Measurements from ENCODE around the gene MORN5. TPM values are rescaled to one million over a fixed set of nuclear protein-coding genes. Genes with fewer than 3 reads are reported as not detected.

Gene MORN5
- total RNA-seq, 2 donors from 2014 or later, result not detected

DNA sequence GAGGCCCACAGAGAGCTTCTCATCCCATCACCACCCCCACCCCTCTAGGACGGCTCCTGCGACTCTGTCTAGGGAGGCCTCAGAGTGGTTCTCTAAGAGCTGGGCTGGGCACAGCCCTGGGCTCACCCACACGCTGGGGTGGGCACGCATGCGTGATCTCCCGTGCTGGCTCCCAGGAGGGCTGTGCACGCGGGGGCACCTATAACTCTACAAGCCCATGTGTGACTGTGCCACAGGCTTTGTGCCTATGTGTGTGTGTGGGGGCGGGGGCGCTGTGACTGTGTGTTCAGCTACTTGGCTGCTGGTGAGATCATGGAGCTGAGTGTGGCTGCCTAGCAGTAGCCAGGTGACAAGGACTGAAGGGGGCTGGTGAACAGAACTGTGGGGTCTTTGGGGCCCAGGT, 32.3 kb upstream of the MORN5 start:
- no peak overlapping the region for H3K27ac ChIP-seq

DNA sequence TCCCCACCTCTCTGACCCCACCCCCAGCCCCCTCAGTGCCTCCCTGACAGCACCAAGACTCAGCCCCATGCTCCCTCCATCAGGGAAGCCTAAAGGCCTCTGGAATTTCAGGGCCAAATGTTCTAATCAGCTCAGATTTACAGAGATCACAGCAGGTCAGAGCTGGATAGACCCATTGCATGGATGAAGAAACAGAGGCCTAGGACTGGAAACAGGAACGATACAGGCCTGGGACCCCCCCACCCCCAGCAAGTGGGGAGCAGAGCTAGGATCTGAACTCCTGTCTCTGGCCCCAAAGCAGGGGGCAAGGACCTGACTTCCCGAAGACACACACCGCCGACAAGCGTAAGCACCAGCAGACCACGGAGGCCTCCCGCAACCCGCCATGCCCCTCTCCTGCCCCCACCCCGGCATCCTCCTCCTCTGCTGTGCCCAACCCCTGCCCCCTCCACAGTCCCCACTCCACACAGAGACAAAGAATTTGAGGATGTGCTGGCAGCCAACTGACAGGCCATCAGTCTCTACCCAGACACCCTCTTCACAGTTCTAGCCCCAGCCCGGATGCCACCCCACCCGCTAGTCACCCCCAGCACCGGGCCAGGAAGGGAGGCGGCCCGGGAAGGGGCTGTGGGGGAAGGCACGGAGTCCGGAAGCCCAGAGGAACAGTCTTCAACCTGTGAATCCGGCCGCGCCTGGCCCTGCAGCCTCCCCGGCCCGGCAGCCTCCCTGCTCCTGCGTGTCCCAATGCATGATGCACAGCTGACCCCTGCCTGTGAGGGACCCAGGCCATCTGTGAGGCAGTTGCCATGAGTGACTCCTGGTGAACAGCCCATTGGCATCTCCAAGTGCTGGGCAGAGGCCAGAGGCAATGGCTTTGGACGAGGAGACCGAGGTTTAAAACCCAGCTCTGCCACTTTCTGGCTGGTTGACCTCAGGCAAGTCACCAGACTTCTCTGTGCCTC, 31.4 kb upstream of the MORN5 start:
- Histone ChIP-seq H3K27me3 (peaks cover 0 to 13% of the 10 kb centered on the region in 2 donors), H3K9me3 (no peaks in the 10 kb centered on the region), H3K4me1 (peaks cover 18% of the 10 kb centered on the region), H3K4me3 (no peak overlapping the region), H3K36me3 (replicated peaks in 1 of 2; ENCODE audit: insufficient read depth in 1 of 2, low read depth in 2 of 2) (no peaks in the 10 kb centered on the region), H3K27ac (no peak overlapping the region)
- intact Hi-C loops (cut with DNase I), result loop anchor here (5.0 kb wide), 1 partner anchor 224 kb away; no protein-coding TSS in a partner anchor
- DNase-seq (no peak), ATAC-seq (peak; percentile 11)
- WGBS, 2 donors, result 77 to 83% methylated on average over 18 to 24 of the region's 24 CpGs
- TF ChIP-seq POLR2A (IDR thresholded peaks at IDR 0.05), result no peak
- TF ChIP-seq, protein P1, sequence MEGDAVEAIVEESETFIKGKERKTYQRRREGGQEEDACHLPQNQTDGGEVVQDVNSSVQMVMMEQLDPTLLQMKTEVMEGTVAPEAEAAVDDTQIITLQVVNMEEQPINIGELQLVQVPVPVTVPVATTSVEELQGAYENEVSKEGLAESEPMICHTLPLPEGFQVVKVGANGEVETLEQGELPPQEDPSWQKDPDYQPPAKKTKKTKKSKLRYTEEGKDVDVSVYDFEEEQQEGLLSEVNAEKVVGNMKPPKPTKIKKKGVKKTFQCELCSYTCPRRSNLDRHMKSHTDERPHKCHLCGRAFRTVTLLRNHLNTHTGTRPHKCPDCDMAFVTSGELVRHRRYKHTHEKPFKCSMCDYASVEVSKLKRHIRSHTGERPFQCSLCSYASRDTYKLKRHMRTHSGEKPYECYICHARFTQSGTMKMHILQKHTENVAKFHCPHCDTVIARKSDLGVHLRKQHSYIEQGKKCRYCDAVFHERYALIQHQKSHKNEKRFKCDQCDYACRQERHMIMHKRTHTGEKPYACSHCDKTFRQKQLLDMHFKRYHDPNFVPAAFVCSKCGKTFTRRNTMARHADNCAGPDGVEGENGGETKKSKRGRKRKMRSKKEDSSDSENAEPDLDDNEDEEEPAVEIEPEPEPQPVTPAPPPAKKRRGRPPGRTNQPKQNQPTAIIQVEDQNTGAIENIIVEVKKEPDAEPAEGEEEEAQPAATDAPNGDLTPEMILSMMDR (IDR thresholded peaks at IDR 0.05), result no peak

More for the DNA sequence above, 32.3 kb upstream of the MORN5 start:
- ATAC-seq, result no peak
- peaks cover 18% of the 10 kb centered on the region for H3K4me1 ChIP-seq
- no peak for DNase-seq
- no peaks in the 10 kb centered on the region for H3K36me3 ChIP-seq (replicated peaks in 1 of 2; ENCODE audit: insufficient read depth in 1 of 2, low read depth in 2 of 2)
- no peaks in the 10 kb centered on the region for H3K9me3 ChIP-seq
- peaks cover 0 to 13% of the 10 kb centered on the region in 2 donors for H3K27me3 ChIP-seq
- intact Hi-C loops (cut with DNase I), result loop anchor here (5.0 kb wide), 1 partner anchor 225 kb away; no protein-coding TSS in a partner anchor
- 67% methylated on average over 10 of the region's 10 CpGs; no CpG with 5 or more reads in 1 of the 2 donors for WGBS, 2 donors
- TF ChIP-seq POLR2A (IDR thresholded peaks at IDR 0.05), result no peak
- TF ChIP-seq, protein P1 (IDR thresholded peaks at IDR 0.05), result no peak
- H3K4me3 ChIP-seq, result no peak overlapping the region

DNA sequence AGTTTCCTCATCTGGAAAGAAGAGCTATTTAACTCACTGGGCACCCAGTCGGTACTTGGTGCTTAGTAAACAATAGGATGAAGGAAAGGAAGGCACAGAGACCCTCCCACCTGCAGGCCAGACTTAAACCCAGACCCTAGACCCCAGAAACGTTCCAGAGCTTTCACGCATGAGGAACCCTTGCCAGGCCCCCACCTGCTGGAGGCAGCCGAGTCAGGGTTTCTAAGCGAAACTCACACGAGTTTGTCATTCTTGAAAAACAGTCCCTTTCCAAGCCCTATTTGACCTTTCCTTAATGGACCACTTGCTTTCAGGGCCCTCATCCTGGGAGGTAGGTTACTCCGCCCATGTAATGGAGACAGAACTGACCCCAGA, 30.8 kb upstream of the MORN5 start:
- no peak for DNase-seq
- Histone ChIP-seq H3K27ac (no peak overlapping the region), H3K9me3 (no peaks in the 10 kb centered on the region), H3K36me3 (replicated peaks in 1 of 2; ENCODE audit: insufficient read depth in 1 of 2, low read depth in 2 of 2) (no peaks in the 10 kb centered on the region), H3K27me3 (peaks cover 0 to 13% of the 10 kb centered on the region in 2 donors), H3K4me3 (no peak overlapping the region), H3K4me1 (peaks cover 18% of the 10 kb centered on the region)
- intact Hi-C loops (cut with DNase I), result loop anchor here (5.0 kb wide), 1 partner anchor 223 kb away; no protein-coding TSS in a partner anchor
- ATAC-seq, result no peak
- TF ChIP-seq POLR2A (IDR thresholded peaks at IDR 0.05), result no peak
- TF ChIP-seq, protein P1 (IDR thresholded peaks at IDR 0.05), result no peak
- 70 to 79% methylated on average over 6 to 7 of the region's 7 CpGs for WGBS, 2 donors

DNA sequence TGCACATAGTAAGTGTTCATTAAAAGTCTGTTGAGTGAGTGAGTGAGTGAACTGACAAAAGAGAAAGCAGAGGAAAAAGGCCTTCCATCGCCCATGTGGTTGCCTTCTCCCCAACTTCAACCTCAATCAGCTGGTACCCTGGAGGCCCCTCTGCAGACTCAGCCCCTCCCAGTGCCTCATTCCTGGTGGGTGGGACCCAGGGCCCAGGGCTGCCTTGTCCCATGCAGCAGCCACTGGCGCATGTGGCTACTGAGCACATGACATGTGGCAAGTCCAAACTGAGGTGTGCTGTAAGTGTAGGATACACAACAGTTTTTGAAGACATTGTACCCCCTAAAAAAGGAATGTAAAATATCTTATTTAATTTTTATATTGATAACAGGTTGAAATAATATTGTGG, 29.7 kb upstream of the MORN5 start:
- Histone ChIP-seq H3K9me3 (no peaks in the 10 kb centered on the region), H3K27me3 (peaks cover 0 to 13% of the 10 kb centered on the region in 2 donors), H3K4me1 (peaks cover 18% of the 10 kb centered on the region), H3K36me3 (replicated peaks in 1 of 2; ENCODE audit: insufficient read depth in 1 of 2, low read depth in 2 of 2) (no peaks in the 10 kb centered on the region), H3K4me3 (no peak overlapping the region), H3K27ac (no peak overlapping the region)
- DNase-seq (no peak), ATAC-seq (no peak)
- TF ChIP-seq POLR2A (IDR thresholded peaks at IDR 0.05), result no peak
- 83 to 88% methylated on average over 2 of the region's 2 CpGs for WGBS, 2 donors
- intact Hi-C loops (cut with DNase I), result loop anchor here (5.0 kb wide), 1 partner anchor 222 kb away; no protein-coding TSS in a partner anchor

DNA sequence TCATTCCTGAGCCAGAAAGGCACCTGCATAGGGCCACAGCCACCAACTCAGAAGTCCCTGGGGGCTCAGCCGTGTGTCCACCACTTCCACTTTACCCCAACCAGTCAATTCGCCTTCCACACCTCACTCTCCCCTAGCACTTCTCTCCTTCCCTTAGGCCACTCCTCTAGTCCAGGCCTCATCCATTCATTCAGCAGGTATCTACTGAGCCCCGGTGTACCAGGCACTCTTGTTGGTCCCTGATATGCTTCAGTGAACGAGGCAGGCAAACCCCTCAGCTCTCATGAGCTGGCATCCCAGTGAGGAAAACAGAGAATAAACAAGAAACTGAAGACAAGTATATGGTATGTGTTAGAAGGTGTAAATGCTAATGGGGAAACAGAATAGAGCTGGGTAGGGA, 28.9 kb upstream of the MORN5 start:
- no peak for DNase-seq
- no peak for TF ChIP-seq POLR2A (IDR thresholded peaks at IDR 0.05)
- TF ChIP-seq, protein P1 (IDR thresholded peaks at IDR 0.05), result no peak
- no peak for ATAC-seq
- intact Hi-C loops (cut with DNase I), result no loop called here
- no peaks in the 10 kb centered on the region for H3K9me3 ChIP-seq
- no peak overlapping the region for H3K4me3 ChIP-seq
- peaks cover 0 to 8% of the 10 kb centered on the region in 2 donors for H3K27me3 ChIP-seq
- H3K4me1 ChIP-seq, result peaks cover 12% of the 10 kb centered on the region
- H3K36me3 ChIP-seq (replicated peaks in 1 of 2; ENCODE audit: insufficient read depth in 1 of 2, low read depth in 2 of 2), result no peaks in the 10 kb centered on the region
- 74 to 77% methylated on average over 4 of the region's 4 CpGs for WGBS, 2 donors
- no peak overlapping the region for H3K27ac ChIP-seq

All from body of pancreas (tissue), 4 donors.